ENCODE results near the gene LIPN.

Gene LIPN

GRCh38 chr10:88827671-88828070 lies 67.9 kb downstream of the LIPN start:
- peak; percentile 22 for DNase-seq (ENCODE audit: low spot score)

GRCh38 chr10:88828310-88828709 lies 68.5 kb downstream of the LIPN start:
- DNase-seq (ENCODE audit: low spot score) = no peak

All from activated CD4-positive, alpha-beta T cell treated with anti-CD3 and anti-CD28 coated beads, Interleukin-2, Interleukin-4, amounts not matched to agents 100 ng/mL and 50 ng/mL, durations not matched to agents 16 hours and 8 hours (primary cell).